Parathyroid adenoma (tissue), 2 donors: Measurements from ENCODE around the gene DOCK3.

ENCODE experiments used
- H2AFZ ChIP-seq: fragments of 300-600 bp; sonication (generic); one replicate; pipeline ENCODE4 v1.7.0; 2017; ENCODE audit warnings: antibody characterized with exemption, mild to moderate bottlenecking
- H3K27ac ChIP-seq: fragments of 300-600 bp; sonication (generic); one replicate; pipeline ENCODE4 v1.7.0; 2017
- H3K27me3 ChIP-seq: fragments of 300-600 bp; sonication (generic); one replicate; pipeline ENCODE4 v1.7.0; 2017; ENCODE audit warnings: low read length; ENCODE audit not compliant: control insufficient read depth, insufficient read depth
- H3K36me3 ChIP-seq: fragments of 300-600 bp; sonication (generic); one replicate; pipeline ENCODE4 v1.7.0; 2017; ENCODE audit warnings: low read length; ENCODE audit not compliant: control insufficient read depth, insufficient read depth
- H3K4me1 ChIP-seq: fragments of 300-600 bp; sonication (generic); one replicate; pipeline ENCODE4 v1.7.0; 2017; ENCODE audit warnings: control low read depth
- H3K4me2 ChIP-seq: fragments of 300-600 bp; sonication (generic); one replicate; pipeline ENCODE4 v1.7.0; 2017; ENCODE audit warnings: low read length
- H3K4me3 ChIP-seq: fragments of 300-600 bp; sonication (generic); one replicate; pipeline ENCODE4 v1.7.0; 2017; ENCODE audit warnings: low read depth, low read length
- H3K79me2 ChIP-seq: fragments of 300-600 bp; sonication (generic); one replicate; pipeline ENCODE4 v1.7.0; 2017; ENCODE audit warnings: control low read depth
- H3K9ac ChIP-seq: fragments of 300-600 bp; sonication (generic); one replicate; pipeline ENCODE4 v1.7.0; 2017; ENCODE audit warnings: mild to moderate bottlenecking
- H3K9me3 ChIP-seq: fragments of 300-600 bp; sonication (generic); one replicate; pipeline ENCODE4 v1.7.0; 2017; ENCODE audit warnings: low read length; ENCODE audit not compliant: control insufficient read depth
- CTCF ChIP-seq: fragments of 300-600 bp; sonication (generic); IDR thresholded peaks from one replicate; pipeline ENCODE4 v1.7.0; 2017; ENCODE audit warnings: antibody characterized with exemption, mild to moderate bottlenecking
- donor health status: primary hyperparathyroidism.

Gene DOCK3

GRCh38 chr3:50652709-50653108 lies 22.0 kb upstream of the DOCK3 start:
- H3K36me3 ChIP-seq, result no peaks in the 10 kb centered on the region
- peak; percentile 42 for TF ChIP-seq CTCF
- H3K27me3 ChIP-seq, result no peaks in the 10 kb centered on the region
- H2AFZ ChIP-seq, result no peak overlapping the region
- H3K9me3 ChIP-seq, result no peaks in the 10 kb centered on the region
- H3K4me2 ChIP-seq, result no peak overlapping the region
- no peak overlapping the region for H3K27ac ChIP-seq
- H3K4me3 ChIP-seq, result no peak overlapping the region
- H3K9ac ChIP-seq, result no peak overlapping the region
- peaks cover 6% of the 10 kb centered on the region for H3K4me1 ChIP-seq
- H3K79me2 ChIP-seq, result no peaks in the 10 kb centered on the region

GRCh38 chr3:50653937-50654595 lies 20.7 kb upstream of the DOCK3 start:
- H3K4me3 ChIP-seq, result no peak overlapping the region
- H3K27me3 ChIP-seq, result no peaks in the 10 kb centered on the region
- no peak overlapping the region for H3K27ac ChIP-seq
- no peaks in the 10 kb centered on the region for H3K36me3 ChIP-seq
- H3K4me1 ChIP-seq, result peaks cover 6% of the 10 kb centered on the region
- H3K79me2 ChIP-seq, result no peaks in the 10 kb centered on the region
- no peak for TF ChIP-seq CTCF
- no peak overlapping the region for H2AFZ ChIP-seq
- H3K9ac ChIP-seq, result no peak overlapping the region
- no peaks in the 10 kb centered on the region for H3K9me3 ChIP-seq
- H3K4me2 ChIP-seq, result no peak overlapping the region

DNA sequence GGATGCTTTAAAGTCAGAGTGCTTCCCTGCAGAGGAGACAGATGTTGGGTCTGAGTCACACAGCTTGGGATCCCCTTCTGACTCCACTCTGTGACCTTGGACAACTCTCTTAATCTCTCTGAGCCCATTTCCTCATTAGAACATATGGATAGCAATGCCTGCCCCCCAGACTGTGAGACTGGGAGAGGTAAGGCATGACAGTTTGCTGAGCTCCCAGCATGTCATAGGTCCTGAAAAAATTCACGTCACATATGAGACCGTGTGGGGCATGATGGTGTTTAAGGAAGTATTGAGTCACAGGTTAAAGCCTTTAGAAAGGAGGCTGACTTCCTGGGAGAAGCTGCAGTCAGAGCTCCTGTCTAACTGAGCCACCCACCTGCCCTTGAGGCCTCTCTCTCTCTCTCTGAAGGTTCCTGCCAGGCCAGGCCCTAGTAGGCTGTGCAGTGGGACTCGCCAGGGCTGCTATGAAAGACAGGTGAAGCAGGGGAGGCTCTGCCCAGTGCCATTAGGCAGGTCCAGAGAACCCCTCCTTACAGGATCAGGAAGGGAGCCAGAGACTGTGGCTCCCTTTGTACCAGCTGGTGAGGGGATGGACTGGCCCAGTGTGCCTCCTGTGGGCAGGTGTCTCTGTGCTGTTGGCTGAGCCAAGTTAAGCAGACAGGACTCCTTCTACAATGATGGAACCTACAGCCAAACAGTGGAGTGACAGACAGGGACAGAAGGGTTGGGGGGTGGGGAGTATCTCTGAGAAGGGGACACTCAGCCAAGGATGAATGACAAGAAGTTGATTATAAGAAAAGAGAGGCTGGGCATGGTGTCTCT lies 19.5 kb upstream of the DOCK3 start:
- no peak for TF ChIP-seq CTCF
- no peaks in the 10 kb centered on the region for H3K27me3 ChIP-seq
- no peaks in the 10 kb centered on the region for H3K36me3 ChIP-seq
- H2AFZ ChIP-seq, result no peak overlapping the region
- no peaks in the 10 kb centered on the region for H3K79me2 ChIP-seq
- H3K9me3 ChIP-seq, result no peaks in the 10 kb centered on the region
- H3K4me1 ChIP-seq, result peaks cover 6% of the 10 kb centered on the region
- H3K27ac ChIP-seq, result no peak overlapping the region
- H3K4me3 ChIP-seq, result no peak overlapping the region
- no peak overlapping the region for H3K4me2 ChIP-seq
- no peak overlapping the region for H3K9ac ChIP-seq

DNA sequence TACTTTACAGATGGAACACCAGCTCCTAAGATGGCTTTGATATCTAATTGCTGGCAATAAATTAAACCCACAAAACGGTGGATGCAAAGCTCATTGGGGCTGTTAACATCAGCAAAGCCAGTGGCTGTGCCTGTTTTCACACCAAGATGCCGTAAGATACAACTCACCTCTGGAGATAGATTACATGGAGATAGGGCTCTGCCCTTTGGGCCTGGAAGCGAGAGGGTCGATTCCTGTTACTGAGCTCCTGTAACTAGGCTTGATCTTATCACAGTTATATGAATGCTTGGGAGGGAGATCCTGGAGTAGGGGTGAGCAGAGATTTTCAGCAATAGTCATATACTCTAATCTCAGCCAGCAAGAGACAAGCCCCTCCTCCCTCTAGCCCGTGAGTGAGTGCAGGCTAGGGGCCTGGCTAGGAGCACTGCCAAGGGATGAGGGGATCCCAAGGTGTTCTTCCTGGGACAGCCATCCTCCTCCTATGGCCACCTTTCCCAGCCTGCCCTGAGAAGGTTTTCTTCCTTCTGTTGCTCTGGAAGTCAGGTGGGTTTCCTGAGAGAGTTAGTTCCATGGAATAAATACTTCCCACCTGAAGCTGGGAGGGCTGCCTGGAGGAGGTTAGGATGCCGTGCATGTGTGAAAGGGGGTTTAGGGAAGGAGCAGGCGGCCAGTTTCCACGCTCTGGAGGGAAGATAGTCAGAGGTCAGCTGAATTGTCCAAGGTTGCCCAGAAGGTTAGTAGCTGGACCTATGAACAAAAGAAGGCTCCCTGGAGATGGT lies 18.1 kb upstream of the DOCK3 start:
- TF ChIP-seq CTCF, result no peak
- Histone ChIP-seq H3K27me3 (no peaks in the 10 kb centered on the region), H3K9ac (no peak overlapping the region), H3K9me3 (no peaks in the 10 kb centered on the region), H3K27ac (no peak overlapping the region), H3K4me1 (peaks cover 6% of the 10 kb centered on the region), H2AFZ (peak overlapping the region; percentile 20), H3K36me3 (no peaks in the 10 kb centered on the region), H3K79me2 (no peaks in the 10 kb centered on the region), H3K4me2 (no peak overlapping the region), H3K4me3 (no peak overlapping the region)
